Osteocyte (in vitro differentiated cells): Measurements from ENCODE around the gene APBB2. TPM values are rescaled to one million over a fixed set of nuclear protein-coding genes. Genes with fewer than 3 reads are reported as not detected.
"Not testable (repeated sequence)": the region's sequence is repeated elsewhere in the genome, so short reads cannot be mapped to it uniquely, and the experiment has no call there.

ENCODE experiments used
- DNase-seq: peaks from one replicate; pipeline ENCODE4 v3.0.0; 2021; ENCODE audit warnings: mixed read lengths; ENCODE audit not compliant: unreplicated experiment; ENCODE audit errors: extremely low spot score
- H3K27ac Mint-ChIP-seq: one replicate; pipeline ENCODE4 v1.8.0; 2021; ENCODE audit warnings: mild to moderate bottlenecking, mixed read lengths; ENCODE audit not compliant: unreplicated experiment
- H3K27me3 Mint-ChIP-seq: one replicate; pipeline ENCODE4 v1.8.0; 2021; ENCODE audit warnings: mixed read lengths; ENCODE audit not compliant: unreplicated experiment
- H3K36me3 Mint-ChIP-seq: one replicate; pipeline ENCODE4 v1.8.0; 2021; ENCODE audit warnings: mixed read lengths; ENCODE audit not compliant: unreplicated experiment
- H3K4me1 Mint-ChIP-seq: one replicate; pipeline ENCODE4 v1.8.0; 2021; ENCODE audit warnings: mixed read lengths; ENCODE audit not compliant: unreplicated experiment
- H3K4me3 Mint-ChIP-seq: one replicate; pipeline ENCODE4 v1.8.0; 2021; ENCODE audit warnings: mild to moderate bottlenecking, moderate library complexity, mixed read lengths; ENCODE audit not compliant: unreplicated experiment
- H3K9me3 Mint-ChIP-seq: one replicate; pipeline ENCODE4 v1.8.0; 2021; ENCODE audit warnings: mixed read lengths; ENCODE audit not compliant: unreplicated experiment
- CTCF ChIP-seq: fragments of 200-600 bp; sonication (generic); IDR thresholded peaks from 2 replicates; pipeline ENCODE4 v1.5.0; 2021; ENCODE audit warnings: antibody characterized with exemption, mild to moderate bottlenecking, moderate library complexity
- total RNA-seq: library from RNA; stranded (reverse); gene quantifications from 2 replicates; pipeline ENCODE4 v1.2.1, GENCODE V29; 2021

Gene APBB2
- total RNA-seq, 1 donor from 2014 or later, result 56.2 TPM

- no peak for TF ChIP-seq CTCF
- H3K9me3 Mint-ChIP-seq, result no peaks in the 10 kb centered on the region
- H3K27me3 Mint-ChIP-seq, result no peaks in the 10 kb centered on the region
- no peak overlapping the region for H3K4me3 Mint-ChIP-seq
- DNase-seq, result no peak
- no peaks in the 10 kb centered on the region for H3K4me1 Mint-ChIP-seq
- no peak overlapping the region for H3K27ac Mint-ChIP-seq
- H3K36me3 Mint-ChIP-seq, result peaks cover 37% of the 10 kb centered on the region
Measured at GRCh38 chr4:40826821-40827220, 387.5 kb downstream of the APBB2 start.

GRCh38 chr4:40825014-40825838 lies 389.1 kb downstream of the APBB2 start:
- Mint-ChIP-seq H3K27me3 (no peaks in the 10 kb centered on the region), H3K36me3 (peaks cover 40% of the 10 kb centered on the region), H3K4me3 (no peak overlapping the region), H3K9me3 (no peaks in the 10 kb centered on the region), H3K4me1 (no peaks in the 10 kb centered on the region), H3K27ac (no peak overlapping the region)
- peak; percentile 63 for DNase-seq
- TF ChIP-seq CTCF, result no peak

- H3K27ac Mint-ChIP-seq, result no peak overlapping the region
- DNase-seq, result peak; percentile 69
- no peak for TF ChIP-seq CTCF
- H3K9me3 Mint-ChIP-seq, result no peaks in the 10 kb centered on the region
- no peaks in the 10 kb centered on the region for H3K4me1 Mint-ChIP-seq
- H3K4me3 Mint-ChIP-seq, result no peak overlapping the region
- no peaks in the 10 kb centered on the region for H3K27me3 Mint-ChIP-seq
- peaks cover 38% of the 10 kb centered on the region for H3K36me3 Mint-ChIP-seq
Measured at GRCh38 chr4:40822420-40823166, 391.7 kb downstream of the APBB2 start.

GRCh38 chr4:40820101-40820500 lies 394.2 kb downstream of the APBB2 start:
- no peak overlapping the region for H3K27ac Mint-ChIP-seq
- H3K4me1 Mint-ChIP-seq, result no peaks in the 10 kb centered on the region
- H3K36me3 Mint-ChIP-seq, result peaks cover 40% of the 10 kb centered on the region
- peak; percentile 65 for DNase-seq
- no peak for TF ChIP-seq CTCF
- no peaks in the 10 kb centered on the region for H3K27me3 Mint-ChIP-seq
- no peaks in the 10 kb centered on the region for H3K9me3 Mint-ChIP-seq
- H3K4me3 Mint-ChIP-seq, result no peak overlapping the region

- not testable (repeated sequence) for H3K4me3 Mint-ChIP-seq, H3K4me1 Mint-ChIP-seq, H3K27ac Mint-ChIP-seq, DNase-seq, H3K27me3 Mint-ChIP-seq, H3K9me3 Mint-ChIP-seq
- H3K36me3 Mint-ChIP-seq, result peaks cover 26% of the 10 kb centered on the region
Measured at GRCh38 chr4:40817157-40817556, 397.2 kb downstream of the APBB2 start.
